Measurements from ENCODE around the gene UBXN7.

UBXN7 gene

GRCh38 chr3:196341137-196341536 is 91.1 kb downstream of the UBXN7 start:
- H3K27me3 Mint-ChIP-seq (ENCODE audit: low read depth), result no peaks in the 10 kb centered on the region
- no peaks in the 10 kb centered on the region for H3K4me1 Mint-ChIP-seq
- no peaks in the 10 kb centered on the region for H3K9me3 Mint-ChIP-seq
- H3K4me3 Mint-ChIP-seq, result no peak overlapping the region
- peaks cover 18% of the 10 kb centered on the region for H3K36me3 Mint-ChIP-seq (ENCODE audit: low read depth)
- TF ChIP-seq CTCF (IDR thresholded peaks at IDR 0.05; ENCODE audit: unreplicated experiment in 3 of 3), result no peak
- no peak overlapping the region for H3K27ac Mint-ChIP-seq

- Mint-ChIP-seq H3K9me3 (no peaks in the 10 kb centered on the region), H3K4me1 (no peaks in the 10 kb centered on the region), H3K4me3 (no peak overlapping the region), H3K27me3 (ENCODE audit: low read depth) (no peaks in the 10 kb centered on the region), H3K36me3 (ENCODE audit: low read depth) (peaks cover 12% of the 10 kb centered on the region), H3K27ac (no peak overlapping the region)
- TF ChIP-seq CTCF (IDR thresholded peaks at IDR 0.05; ENCODE audit: unreplicated experiment in 3 of 3), result no peak
Observed at GRCh38 chr3:196340466-196340865, 91.8 kb downstream of the UBXN7 start.

- Mint-ChIP-seq H3K4me1 (no peaks in the 10 kb centered on the region), H3K27ac (no peak overlapping the region), H3K9me3 (no peaks in the 10 kb centered on the region), H3K27me3 (ENCODE audit: low read depth) (no peaks in the 10 kb centered on the region), H3K36me3 (ENCODE audit: low read depth) (peaks cover 7% of the 10 kb centered on the region), H3K4me3 (no peak overlapping the region)
- no peak for TF ChIP-seq CTCF (IDR thresholded peaks at IDR 0.05; ENCODE audit: unreplicated experiment in 3 of 3)
Observed at GRCh38 chr3:196339493-196340254, 92.6 kb downstream of the UBXN7 start.

- Mint-ChIP-seq H3K9me3 (no peaks in the 10 kb centered on the region), H3K4me1 (no peaks in the 10 kb centered on the region), H3K4me3 (no peak overlapping the region), H3K27ac (no peak overlapping the region), H3K36me3 (ENCODE audit: low read depth) (peaks cover 5% of the 10 kb centered on the region), H3K27me3 (ENCODE audit: low read depth) (no peaks in the 10 kb centered on the region)
- TF ChIP-seq CTCF (IDR thresholded peaks at IDR 0.05; ENCODE audit: unreplicated experiment in 3 of 3), result no peak
Observed at GRCh38 chr3:196339044-196339443, 93.2 kb downstream of the UBXN7 start.

- Mint-ChIP-seq H3K27ac (no peak overlapping the region), H3K4me3 (no peak overlapping the region), H3K36me3 (ENCODE audit: low read depth) (no peaks in the 10 kb centered on the region), H3K9me3 (no peaks in the 10 kb centered on the region), H3K4me1 (no peaks in the 10 kb centered on the region), H3K27me3 (ENCODE audit: low read depth) (no peaks in the 10 kb centered on the region)
- no peak for TF ChIP-seq CTCF (IDR thresholded peaks at IDR 0.05; ENCODE audit: unreplicated experiment in 3 of 3)
Observed at GRCh38 chr3:196336319-196337145, 95.7 kb downstream of the UBXN7 start.

Data from nephron (organoid).